Heart left ventricle (tissue), 16 donors: ENCODE data around the gene MYLK4. TPM values are rescaled to one million over a fixed set of nuclear protein-coding genes. Genes with fewer than 3 reads are reported as not detected.

ENCODE experiments used
- ATAC-seq, 4 donors: fragments of 200-7000 bp; cut with Tn5 transposase; one replicate each; pipeline ENCODE4 v1.9.1; 2020 to 2022; ENCODE audit warnings: moderate library complexity in 4 of 4, mild to moderate bottlenecking in 3 of 4, moderate number of reproducible peaks in 1 of 4
- DNase-seq, 5 donors: peaks; one replicate each; pipeline ENCODE4 v3.0.0-alpha.2; 2020
- H3K27ac ChIP-seq, 12 donors: fragments of 200-600 bp; sonication (generic) in 4 of 12; one replicate each; pipeline versions ENCODE4 v1.5.0 to v1.8.0; 2016 to 2022; ENCODE audit warnings: mild to moderate bottlenecking in 2 of 12
- H3K27me3 ChIP-seq, 9 donors: fragments of 200-600 bp; sonication (generic) in 2 of 9; one replicate each; pipeline versions ENCODE4 v1.5.1 to v1.8.0; 2016 to 2022; ENCODE audit warnings: mild to moderate bottlenecking in 3 of 9
- H3K36me3 ChIP-seq, 9 donors: fragments of 200-600 bp; sonication (generic) in 2 of 9; one replicate each; pipeline versions ENCODE4 v1.5.0 to v1.8.0; 2018 to 2022; ENCODE audit warnings: mild to moderate bottlenecking in 2 of 9
- H3K4me1 ChIP-seq, 12 donors: fragments of 200-600 bp; sonication (generic) in 4 of 12; one replicate each; pipeline versions ENCODE4 v1.5.0 to v1.8.0; 2016 to 2022; ENCODE audit warnings: mild to moderate bottlenecking in 3 of 12
- H3K4me3 ChIP-seq, 12 donors: fragments of 200-600 bp; sonication (generic) in 4 of 12; one replicate each; pipeline versions ENCODE4 v1.5.0 to v1.8.0; 2017 to 2022; ENCODE audit warnings: mild to moderate bottlenecking in 9 of 12, moderate library complexity in 4 of 12
- H3K9me3 ChIP-seq, 12 donors: fragments of 200-600 bp; sonication (generic) in 4 of 12; one replicate each; pipeline versions ENCODE4 v1.5.0 to v1.8.0; 2016 to 2022; ENCODE audit warnings: mild to moderate bottlenecking in 1 of 12
- POLR2A ChIP-seq, 2 donors: fragments of 450-650 bp; IDR thresholded peaks; one replicate each; pipeline ENCODE4 v1.6.1; 2017; ENCODE audit warnings: antibody characterized with exemption in 2 of 2, mild to moderate bottlenecking in 2 of 2, moderate library complexity in 2 of 2
- WGBS, 4 donors: extraction: QIAGEN DNeasy Blood & Tissue Kit in 2 of 4; methylation state at CpG; one replicate each; pipeline versions ENCODE4 v1.1.5 to v1.1.7; 2013 to 2018; 5-methylcytosine and 5-hydroxymethylcytosine counted together
- intact Hi-C, 10 donors: fragments of 100-400 bp; cut with DNase I; formaldehyde crosslinking; loops; one replicate each; pipeline versions ENCODE4 v1.11.1 to v1.14.2; 2022
- polyA plus RNA-seq, 2 donors: library from polyadenylated mRNA; stranded (reverse); fragments of 200-250 nt; gene quantifications; one replicate each; pipeline ENCODE4 v1.2.3, GENCODE V29; 2013
- total RNA-seq, 9 donors: library from RNA; depleted of rRNA in 2 of 9; stranded (reverse); fragments of >200 nt in 2 of 9; fragmentation: NEBNext Ultra II Directional in 3 of 9; extraction: Animal tissue kit (Norgen Biotek cat#: 25700) in 3 of 9; gene quantifications; one replicate each; pipeline versions ENCODE4 v1.1.0 to v1.2.4, GENCODE V29; 2016 to 2023
- TF ChIP-seq, protein P1 (sequence below), 12 donors: fragments of 200-600 bp; sonication (generic) in 4 of 12; IDR thresholded peaks; one replicate each; pipeline versions ENCODE4 v1.5.0 to v1.8.0; 2018 to 2022; ENCODE audit warnings: antibody characterized with exemption in 12 of 12, mild to moderate bottlenecking in 5 of 12
- donor health status: ischemic (EF 13 %, LVEDD 7.1; RV severe dilation, severe dysfunction).
- donor health status: healthy with polysubstance abuse.
- donor health status: DM: no; HTN: yes; CAD: no.
- donor health status: DM: no; HTN: no; CAD: no.
- donor health status: ischemic (EF 25% LVEDD 6.9; RV normal size, moderate dysfunction).
- donor health status: ischemic (EF 25% LVEDD 5.7; RV mildly dilated, moderate dysfunction).
- donor health status: healthy.
- donor health status: DM: yes; HTN: yes; CAD: no.
- donor health status: ischemic (EF 35%, LVEDD 5.7; RV mildly dilated, moderate dysfunction).
- donor health status: nonischemic (EF 11% LVEDD 7.7; RV severe dilation, severe dysfunction).
- donor health status: DM: yes; HTN: yes; CAD: no.
- donor health status: PGD.
- donor health status: ischemic (EF 29% LVEDD 5.4; RV normal size, mild dysfunction).
- donor health status: nonischemic (EF 23%, LVEDD 6.1; RV moderate dilation, normal function).

The MYLK4 gene
- total and polyA plus RNA-seq, 11 donors, result 0.14 to 1.6 (median 0.52) TPM

GRCh38 chr6:2708456-2708855 is 42.3 kb downstream of the MYLK4 start:
- H3K4me3 ChIP-seq, result no peak overlapping the region
- peak in 1 of 4 donors; percentile 42 for ATAC-seq
- DNase-seq, result no peak
- H3K36me3 ChIP-seq, result no peaks in the 10 kb centered on the region
- 84 to 91% (median 86%) methylated on average over 5 of the region's 5 CpGs for WGBS, 4 donors
- H3K27ac ChIP-seq, result no peak overlapping the region
- intact Hi-C loops, result no loop called here
- H3K27me3 ChIP-seq, result no peaks in the 10 kb centered on the region
- TF ChIP-seq, protein P1, sequence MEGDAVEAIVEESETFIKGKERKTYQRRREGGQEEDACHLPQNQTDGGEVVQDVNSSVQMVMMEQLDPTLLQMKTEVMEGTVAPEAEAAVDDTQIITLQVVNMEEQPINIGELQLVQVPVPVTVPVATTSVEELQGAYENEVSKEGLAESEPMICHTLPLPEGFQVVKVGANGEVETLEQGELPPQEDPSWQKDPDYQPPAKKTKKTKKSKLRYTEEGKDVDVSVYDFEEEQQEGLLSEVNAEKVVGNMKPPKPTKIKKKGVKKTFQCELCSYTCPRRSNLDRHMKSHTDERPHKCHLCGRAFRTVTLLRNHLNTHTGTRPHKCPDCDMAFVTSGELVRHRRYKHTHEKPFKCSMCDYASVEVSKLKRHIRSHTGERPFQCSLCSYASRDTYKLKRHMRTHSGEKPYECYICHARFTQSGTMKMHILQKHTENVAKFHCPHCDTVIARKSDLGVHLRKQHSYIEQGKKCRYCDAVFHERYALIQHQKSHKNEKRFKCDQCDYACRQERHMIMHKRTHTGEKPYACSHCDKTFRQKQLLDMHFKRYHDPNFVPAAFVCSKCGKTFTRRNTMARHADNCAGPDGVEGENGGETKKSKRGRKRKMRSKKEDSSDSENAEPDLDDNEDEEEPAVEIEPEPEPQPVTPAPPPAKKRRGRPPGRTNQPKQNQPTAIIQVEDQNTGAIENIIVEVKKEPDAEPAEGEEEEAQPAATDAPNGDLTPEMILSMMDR (IDR thresholded peaks at IDR 0.05), result no peak
- no peak for TF ChIP-seq POLR2A (IDR thresholded peaks at IDR 0.05)
- peaks cover 0 to 17% (median 0%) of the 10 kb centered on the region in 12 donors for H3K9me3 ChIP-seq
- peaks cover 0 to 7% (median 0%) of the 10 kb centered on the region in 12 donors for H3K4me1 ChIP-seq

DNA sequence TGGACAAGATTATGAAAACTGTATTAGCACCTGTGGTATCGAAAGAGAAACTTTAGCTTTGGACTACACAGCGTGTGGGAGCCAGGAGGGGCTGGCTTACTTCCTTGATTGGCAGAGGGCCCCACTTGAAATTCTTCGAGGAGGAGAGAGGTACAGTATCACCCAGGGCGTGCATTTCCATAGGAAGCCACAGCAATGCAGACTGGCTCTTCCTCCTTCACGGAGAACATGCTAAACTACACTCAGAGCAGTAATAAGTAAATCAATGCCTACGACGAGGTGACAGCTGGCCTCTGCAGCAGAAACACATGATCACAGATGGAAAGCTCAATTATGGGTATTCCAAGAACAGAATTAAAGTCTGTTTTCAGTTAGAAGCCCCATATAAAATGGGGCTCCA is 44.2 kb downstream of the MYLK4 start:
- no peak for TF ChIP-seq POLR2A (IDR thresholded peaks at IDR 0.05)
- TF ChIP-seq, protein P1 (IDR thresholded peaks at IDR 0.05), result no peak
- Histone ChIP-seq H3K4me1 (no peaks in the 10 kb centered on the region), H3K4me3 (no peak overlapping the region), H3K27ac (no peak overlapping the region), H3K36me3 (no peaks in the 10 kb centered on the region), H3K9me3 (peaks cover 0 to 17% (median 0%) of the 10 kb centered on the region in 12 donors), H3K27me3 (no peaks in the 10 kb centered on the region)
- intact Hi-C loops, result no loop called here
- DNase-seq (no peak), ATAC-seq (no peak)
- 64 to 78% (median 73%) methylated on average over 7 of the region's 7 CpGs for WGBS, 4 donors

- Histone ChIP-seq H3K27me3 (no peaks in the 10 kb centered on the region), H3K27ac (no peak overlapping the region), H3K36me3 (no peaks in the 10 kb centered on the region), H3K4me1 (no peaks in the 10 kb centered on the region), H3K9me3 (peaks cover 0 to 6% (median 0%) of the 10 kb centered on the region in 12 donors), H3K4me3 (no peak overlapping the region)
- no peak for ATAC-seq
- 73 to 80% (median 77%) methylated on average over 2 of the region's 2 CpGs for WGBS, 4 donors
- TF ChIP-seq POLR2A (IDR thresholded peaks at IDR 0.05), result no peak
- TF ChIP-seq, protein P1 (IDR thresholded peaks at IDR 0.05), result no peak
- intact Hi-C loops, result no loop called here
- no peak for DNase-seq
These were observed 45.5 kb downstream of the MYLK4 start for GRCh38 chr6:2705256-2705655.

DNA sequence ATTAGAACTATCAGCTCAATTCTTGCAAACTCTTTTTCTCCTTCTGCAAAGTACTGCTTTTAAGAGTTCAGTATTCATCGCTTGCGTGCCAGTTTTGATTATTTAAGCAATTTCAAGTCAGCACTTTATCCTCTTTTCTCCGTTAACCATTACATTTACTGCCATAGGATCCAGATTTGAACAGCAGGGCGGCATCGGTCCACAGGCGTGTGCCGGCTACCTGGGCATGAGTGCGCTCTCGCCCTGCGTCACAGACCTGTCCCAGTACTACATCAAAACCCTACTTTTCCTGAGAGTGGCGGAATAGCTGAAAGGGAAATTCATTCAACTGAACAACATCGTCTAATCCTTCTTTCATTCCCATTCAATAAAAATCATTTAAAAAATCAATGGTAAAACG is 53.4 kb downstream of the MYLK4 start:
- TF ChIP-seq POLR2A (IDR thresholded peaks at IDR 0.05), result no peak
- TF ChIP-seq, protein P1 (IDR thresholded peaks at IDR 0.05), result no peak
- ATAC-seq, result no peak
- no peak overlapping the region for H3K4me3 ChIP-seq
- no peaks in the 10 kb centered on the region for H3K36me3 ChIP-seq
- WGBS, 4 donors, result 89 to 92% (median 92%) methylated on average over 13 of the region's 13 CpGs
- H3K27ac ChIP-seq, result no peak overlapping the region
- H3K9me3 ChIP-seq, result no peaks in the 10 kb centered on the region
- no peak for DNase-seq
- H3K4me1 ChIP-seq, result no peaks in the 10 kb centered on the region
- intact Hi-C loops, result loop anchor here in 6 of 10 donors (5.0 to 10.0 kb wide), 4 partner anchors 502 to 1102 kb away; partner anchors contain the start of gene FOXC1 (in 1 of the 6)
- no peaks in the 10 kb centered on the region for H3K27me3 ChIP-seq
